Bronchial epithelial cell (primary cell): Measurements from ENCODE around the gene MMP24. TPM values are rescaled to one million over a fixed set of nuclear protein-coding genes. Genes with fewer than 3 reads are reported as not detected.
"Not testable (repeated sequence)": the region's sequence is repeated elsewhere in the genome, so short reads cannot be mapped to it uniquely, and the experiment has no call there.

Experiments used
- DNase-seq: peaks from one replicate; pipeline ENCODE4 v3.0.0-alpha.2; 2010; ENCODE audit warnings: low read depth
- FAIRE-seq: peaks from 2 replicates; lab custom pipeline; 2011; peaks lifted over from hg19 to GRCh38; lab: Jason Lieb, UNC
- H3K27me3 ChIP-seq: 2 replicates; pipeline ENCODE4 v1.5.1; 2011; ENCODE audit warnings: low read length; ENCODE audit not compliant: control insufficient read depth, insufficient read depth
- H3K36me3 ChIP-seq: 2 replicates; pipeline ENCODE4 v1.5.1; 2011; ENCODE audit warnings: low read length; ENCODE audit not compliant: control insufficient read depth, insufficient read depth
- H3K4me3 ChIP-seq: 2 replicates; pipeline ENCODE4 v1.5.1; 2011; ENCODE audit warnings: mild to moderate bottlenecking, low read depth, low read length, control low read depth
- CTCF ChIP-seq: IDR thresholded peaks from 2 replicates; pipeline ENCODE4 v1.5.1; 2011; ENCODE audit warnings: mild to moderate bottlenecking, moderate library complexity, low read length, control low read depth, inconsistent platforms; ENCODE audit not compliant: insufficient read depth, severe bottlenecking
- total RNA-seq: library from RNA; depleted of rRNA; stranded (reverse); fragments of >200 nt; gene quantifications from 2 replicates; pipeline ENCODE4 v1.2.1, GENCODE V29; 2014

The MMP24 gene
- total RNA-seq, 1 donor from 2014 or later: not detected

- no peak for TF ChIP-seq CTCF
- FAIRE-seq: no peak
- Histone ChIP-seq H3K4me3 (no peak overlapping the region), H3K27me3 (no peaks in the 10 kb centered on the region), H3K36me3 (no peaks in the 10 kb centered on the region)
- DNase-seq: no peak
Measured at GRCh38 chr20:35196313-35196712, 30.2 kb upstream of the MMP24 start.

- peak; percentile 80 for DNase-seq
- no peak for FAIRE-seq
- no peak for TF ChIP-seq CTCF
- H3K36me3 ChIP-seq: no peaks in the 10 kb centered on the region
- H3K4me3 ChIP-seq: no peak overlapping the region
- H3K27me3 ChIP-seq: no peaks in the 10 kb centered on the region
Measured at GRCh38 chr20:35199740-35200139, 26.8 kb upstream of the MMP24 start.

GRCh38 chr20:35200267-35200666 lies 26.2 kb upstream of the MMP24 start:
- Histone ChIP-seq H3K36me3 (no peaks in the 10 kb centered on the region), H3K27me3 (no peaks in the 10 kb centered on the region), H3K4me3 (no peak overlapping the region)
- DNase-seq (peak; percentile 90), FAIRE-seq (no peak)
- TF ChIP-seq CTCF: no peak

- FAIRE-seq, DNase-seq, H3K27me3 ChIP-seq, H3K36me3 ChIP-seq, H3K4me3 ChIP-seq: not testable (repeated sequence)
Measured at GRCh38 chr20:35201467-35201866, 25.0 kb upstream of the MMP24 start.

- no peak overlapping the region for H3K4me3 ChIP-seq
- FAIRE-seq: no peak
- H3K36me3 ChIP-seq: no peaks in the 10 kb centered on the region
- no peaks in the 10 kb centered on the region for H3K27me3 ChIP-seq
- TF ChIP-seq CTCF: no peak
- DNase-seq: no peak
Measured at GRCh38 chr20:35206802-35207201, 19.7 kb upstream of the MMP24 start.

- Histone ChIP-seq H3K4me3 (no peak overlapping the region), H3K27me3 (no peaks in the 10 kb centered on the region), H3K36me3 (no peaks in the 10 kb centered on the region)
- FAIRE-seq: no peak
- TF ChIP-seq CTCF: peak; percentile 58
- peak; percentile 70 for DNase-seq
Measured at GRCh38 chr20:35207950-35208611, 18.4 kb upstream of the MMP24 start.
